ENCODE data around the gene MAD2L2. TPM values are rescaled to one million over a fixed set of nuclear protein-coding genes. Genes with fewer than 3 reads are reported as not detected.
A peak's percentile ranks its signal among the peaks of the same experiment; 100 is the strongest.

MAD2L2 gene
- total RNA-seq, 2 experiments from 2014 or later, result 68.7 to 73.3 TPM

GRCh38 chr1:11703357-11704193 is 22.6 kb upstream of the MAD2L2 start:
- no peak overlapping the region for H3K4me3 Mint-ChIP-seq
- no peaks in the 10 kb centered on the region for H3K9me3 Mint-ChIP-seq
- no peaks in the 10 kb centered on the region for H3K4me1 Mint-ChIP-seq
- no peak for DNase-seq
- CTCF ChIA-PET, result interaction anchor here (0.8 to 0.9 kb wide), 2 partner anchors 9 to 47 kb away, joined by 3 read pairs; no protein-coding TSS in a partner anchor
- H3K27ac Mint-ChIP-seq, result no peak overlapping the region
- peaks cover 23% of the 10 kb centered on the region for H3K27me3 Mint-ChIP-seq
- POLR2A ChIA-PET, result no interaction called here
- no peaks in the 10 kb centered on the region for H3K36me3 Mint-ChIP-seq (ENCODE audit: low read depth)

GRCh38 chr1:11701981-11702803 is 21.2 kb upstream of the MAD2L2 start:
- Mint-ChIP-seq H3K4me1 (no peaks in the 10 kb centered on the region), H3K27me3 (peaks cover 23% of the 10 kb centered on the region), H3K4me3 (no peak overlapping the region), H3K9me3 (no peaks in the 10 kb centered on the region), H3K36me3 (ENCODE audit: low read depth) (no peaks in the 10 kb centered on the region), H3K27ac (no peak overlapping the region)
- DNase-seq, result no peak
- ChIA-PET CTCF (no interaction called here), POLR2A (no interaction called here)

- POLR2A ChIA-PET, result no interaction called here
- Mint-ChIP-seq H3K27me3 (peaks cover 23% of the 10 kb centered on the region), H3K36me3 (ENCODE audit: low read depth) (no peaks in the 10 kb centered on the region), H3K4me3 (no peak overlapping the region), H3K4me1 (no peaks in the 10 kb centered on the region), H3K9me3 (no peaks in the 10 kb centered on the region), H3K27ac (no peak overlapping the region)
- DNase-seq, result no peak
- CTCF ChIA-PET, result no interaction called here
Measured at GRCh38 chr1:11701551-11701961, 20.6 kb upstream of the MAD2L2 start.

- no peak overlapping the region for H3K27ac Mint-ChIP-seq
- H3K4me3 Mint-ChIP-seq, result no peak overlapping the region
- no peak for DNase-seq
- no peaks in the 10 kb centered on the region for H3K9me3 Mint-ChIP-seq
- POLR2A ChIA-PET, result no interaction called here
- no peaks in the 10 kb centered on the region for H3K36me3 Mint-ChIP-seq (ENCODE audit: low read depth)
- no peaks in the 10 kb centered on the region for H3K4me1 Mint-ChIP-seq
- CTCF ChIA-PET, result interaction anchor here (1.1 to 1.4 kb wide), 3 partner anchors 19 to 39 kb away, joined by 3 to 6 read pairs (median 4); no protein-coding TSS in a partner anchor
- peaks cover 23% of the 10 kb centered on the region for H3K27me3 Mint-ChIP-seq
Measured at GRCh38 chr1:11700601-11701467, 19.9 kb upstream of the MAD2L2 start.

- DNase-seq, result no peak
- H3K4me3 Mint-ChIP-seq, result no peak overlapping the region
- no peaks in the 10 kb centered on the region for H3K9me3 Mint-ChIP-seq
- H3K36me3 Mint-ChIP-seq (ENCODE audit: low read depth), result no peaks in the 10 kb centered on the region
- CTCF ChIA-PET, result interaction anchor here (0.6 to 0.9 kb wide), 2 partner anchors 28 to 1322 kb away, joined by 3 read pairs; no protein-coding TSS in a partner anchor
- H3K27ac Mint-ChIP-seq, result no peak overlapping the region
- H3K4me1 Mint-ChIP-seq, result peaks cover 12% of the 10 kb centered on the region
- H3K27me3 Mint-ChIP-seq, result peaks cover 25% of the 10 kb centered on the region
- POLR2A ChIA-PET, result no interaction called here
Measured at GRCh38 chr1:11697893-11698210, 16.9 kb upstream of the MAD2L2 start.

GRCh38 chr1:11697188-11697892 is 16.4 kb upstream of the MAD2L2 start:
- H3K4me3 Mint-ChIP-seq, result no peak overlapping the region
- H3K27ac Mint-ChIP-seq, result no peak overlapping the region
- CTCF ChIA-PET, result interaction anchor here (0.6 to 1.2 kb wide), 4 partner anchors 23 to 1322 kb away, joined by 3 to 4 read pairs (median 3); no protein-coding TSS in a partner anchor
- POLR2A ChIA-PET, result no interaction called here
- no peaks in the 10 kb centered on the region for H3K36me3 Mint-ChIP-seq (ENCODE audit: low read depth)
- H3K9me3 Mint-ChIP-seq, result no peaks in the 10 kb centered on the region
- DNase-seq, result no peak
- peaks cover 17% of the 10 kb centered on the region for H3K4me1 Mint-ChIP-seq
- peaks cover 30% of the 10 kb centered on the region for H3K27me3 Mint-ChIP-seq

- POLR2A ChIA-PET, result no interaction called here
- Mint-ChIP-seq H3K27ac (no peak overlapping the region), H3K36me3 (ENCODE audit: low read depth) (no peaks in the 10 kb centered on the region), H3K27me3 (peaks cover 30% of the 10 kb centered on the region), H3K9me3 (no peaks in the 10 kb centered on the region), H3K4me3 (no peak overlapping the region), H3K4me1 (peaks cover 20% of the 10 kb centered on the region)
- DNase-seq, result no peak
- CTCF ChIA-PET, result interaction anchor here (0.7 to 2.5 kb wide), 5 partner anchors 13 to 1687 kb away, joined by 3 to 7 read pairs (median 4); no protein-coding TSS in a partner anchor
Measured at GRCh38 chr1:11695861-11696260, 14.9 kb upstream of the MAD2L2 start.

GRCh38 chr1:11693917-11694316 is 13.0 kb upstream of the MAD2L2 start:
- CTCF ChIA-PET, result interaction anchor here (0.8 to 2.5 kb wide), 7 partner anchors 8 to 29 kb away, joined by 3 to 7 read pairs (median 4); partner anchors contain the start of gene FBXO6
- POLR2A ChIA-PET, result no interaction called here
- H3K4me3 Mint-ChIP-seq, result no peak overlapping the region
- H3K9me3 Mint-ChIP-seq, result no peaks in the 10 kb centered on the region
- no peak for DNase-seq
- peak overlapping the region; percentile 39 for H3K27ac Mint-ChIP-seq
- H3K4me1 Mint-ChIP-seq, result peaks cover 28% of the 10 kb centered on the region
- H3K27me3 Mint-ChIP-seq, result peaks cover 44% of the 10 kb centered on the region
- H3K36me3 Mint-ChIP-seq (ENCODE audit: low read depth), result no peaks in the 10 kb centered on the region

GRCh38 chr1:11693024-11693590 is 12.2 kb upstream of the MAD2L2 start:
- H3K27ac Mint-ChIP-seq, result peak overlapping the region; percentile 73
- POLR2A ChIA-PET, result interaction anchor here (0.6 kb wide), 1 partner anchor 14 kb away, joined by 5 read pairs; no protein-coding TSS in a partner anchor
- H3K4me3 Mint-ChIP-seq, result peak overlapping the region; percentile 51

GRCh38 chr1:11691928-11692711 is 11.2 kb upstream of the MAD2L2 start:
- POLR2A ChIA-PET, result no interaction called here
- no peak for DNase-seq
- Mint-ChIP-seq H3K9me3 (no peaks in the 10 kb centered on the region), H3K4me3 (peak overlapping the region; percentile 55), H3K36me3 (ENCODE audit: low read depth) (no peaks in the 10 kb centered on the region), H3K27me3 (peaks cover 56% of the 10 kb centered on the region), H3K4me1 (peaks cover 28% of the 10 kb centered on the region), H3K27ac (peak overlapping the region; percentile 73)
- CTCF ChIA-PET, result interaction anchor here (1.3 kb wide), 1 partner anchor 27 kb away, joined by 4 read pairs; the partner anchor contains the start of gene FBXO6

More at GRCh38 chr1:11693024-11693590, 12.2 kb upstream of the MAD2L2 start:
- no peaks in the 10 kb centered on the region for H3K36me3 Mint-ChIP-seq (ENCODE audit: low read depth)
- peaks cover 28% of the 10 kb centered on the region for H3K4me1 Mint-ChIP-seq
- H3K9me3 Mint-ChIP-seq, result no peaks in the 10 kb centered on the region
- peaks cover 50% of the 10 kb centered on the region for H3K27me3 Mint-ChIP-seq
- CTCF ChIA-PET, result interaction anchor here (1.0 to 1.3 kb wide), 3 partner anchors 27 to 43 kb away, joined by 3 to 5 read pairs (median 4); partner anchors contain the start of gene FBXO6
- DNase-seq, result peak; percentile 49
